Ishikawa (cell line): ENCODE data around the gene R3HDML.

ENCODE experiments used
- CEBPB ChIP-seq: IDR thresholded peaks from 2 replicates; pipeline ENCODE4 v1.6.1; 2012
- CREB1 ChIP-seq: IDR thresholded peaks from 2 replicates; pipeline ENCODE4 v1.6.1; 2012; ENCODE audit warnings: low read depth
- FOXM1 ChIP-seq: IDR thresholded peaks from 2 replicates; pipeline ENCODE4 v1.6.1; 2012; ENCODE audit warnings: low read depth, borderline replicate concordance
- YY1 ChIP-seq: IDR thresholded peaks from 2 replicates; pipeline ENCODE4 v1.6.1; 2012; ENCODE audit warnings: low read depth
- TF ChIP-seq, protein P1 (sequence below): IDR thresholded peaks from 2 replicates; pipeline ENCODE4 v1.6.1; 2012

DNA sequence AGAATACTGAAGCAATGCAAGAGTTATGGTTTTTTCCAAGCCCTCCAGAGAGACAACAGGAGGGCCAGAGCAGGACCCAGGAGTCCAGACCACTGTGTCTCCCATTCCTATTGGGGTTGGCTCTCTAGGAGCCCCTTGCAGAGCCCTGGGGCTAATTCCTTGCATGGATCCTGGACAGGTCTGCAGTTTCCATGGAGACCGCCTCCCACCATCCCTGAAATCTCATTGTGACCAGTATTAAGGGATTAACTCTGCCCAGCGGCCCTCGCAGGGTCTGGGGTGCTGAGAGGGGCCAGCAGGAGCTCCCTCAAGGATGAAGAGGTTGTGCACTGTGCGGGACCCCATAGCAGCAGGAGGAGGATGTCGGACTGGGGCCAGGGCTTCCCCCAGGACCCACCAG lies 53.4 kb downstream of the R3HDML start:
- TF ChIP-seq CEBPB (no peak), FOXM1 (no peak), YY1 (no peak), CREB1 (no peak)
- TF ChIP-seq, protein P1, sequence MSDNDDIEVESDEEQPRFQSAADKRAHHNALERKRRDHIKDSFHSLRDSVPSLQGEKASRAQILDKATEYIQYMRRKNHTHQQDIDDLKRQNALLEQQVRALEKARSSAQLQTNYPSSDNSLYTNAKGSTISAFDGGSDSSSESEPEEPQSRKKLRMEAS, result no peak
